ENCODE data around the gene IFNAR2.
"Not testable (repeated sequence)": the region's sequence is repeated elsewhere in the genome, so short reads cannot be mapped to it uniquely, and the experiment has no call there.

The IFNAR2 gene

DNA sequence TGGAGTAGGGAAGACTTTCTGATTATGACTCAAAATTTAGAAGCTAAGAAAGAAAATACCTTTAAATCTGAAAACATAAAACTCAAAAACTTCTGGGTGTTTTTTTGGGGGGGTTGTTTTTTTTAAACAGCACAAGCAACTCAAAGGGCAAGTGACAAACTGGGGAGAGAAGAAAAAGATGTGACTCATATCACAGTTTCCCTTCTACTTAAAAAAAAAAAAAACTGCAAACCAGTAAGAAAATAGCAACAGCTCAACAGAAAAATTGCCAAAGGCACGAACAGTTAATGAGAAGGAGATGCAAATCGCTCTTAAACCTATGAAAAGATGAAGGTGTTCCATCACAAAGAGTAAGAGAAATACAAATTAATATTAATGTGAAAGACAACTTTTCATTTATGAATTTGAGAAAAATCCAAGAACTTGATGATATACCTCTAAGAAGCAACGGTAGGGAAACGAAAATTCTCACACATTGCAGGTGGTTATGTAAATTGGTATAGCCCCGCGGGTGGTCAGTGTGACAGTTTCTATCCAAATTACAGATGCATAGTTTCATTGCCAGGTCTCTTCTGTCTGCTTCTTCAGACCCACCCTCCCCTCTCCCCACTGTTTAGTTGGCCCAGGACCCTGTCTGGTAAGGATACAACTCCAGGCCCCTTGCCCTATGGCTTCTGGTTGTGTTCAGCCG lies 9.0 kb downstream of the IFNAR2 start:
- no peak for DNase-seq
- in situ Hi-C loops (cut with MboI; ENCODE audit: low pct_unique_long_range_greater_than_20kb, low sequenced_read_pairs), result no loop called here

DNA sequence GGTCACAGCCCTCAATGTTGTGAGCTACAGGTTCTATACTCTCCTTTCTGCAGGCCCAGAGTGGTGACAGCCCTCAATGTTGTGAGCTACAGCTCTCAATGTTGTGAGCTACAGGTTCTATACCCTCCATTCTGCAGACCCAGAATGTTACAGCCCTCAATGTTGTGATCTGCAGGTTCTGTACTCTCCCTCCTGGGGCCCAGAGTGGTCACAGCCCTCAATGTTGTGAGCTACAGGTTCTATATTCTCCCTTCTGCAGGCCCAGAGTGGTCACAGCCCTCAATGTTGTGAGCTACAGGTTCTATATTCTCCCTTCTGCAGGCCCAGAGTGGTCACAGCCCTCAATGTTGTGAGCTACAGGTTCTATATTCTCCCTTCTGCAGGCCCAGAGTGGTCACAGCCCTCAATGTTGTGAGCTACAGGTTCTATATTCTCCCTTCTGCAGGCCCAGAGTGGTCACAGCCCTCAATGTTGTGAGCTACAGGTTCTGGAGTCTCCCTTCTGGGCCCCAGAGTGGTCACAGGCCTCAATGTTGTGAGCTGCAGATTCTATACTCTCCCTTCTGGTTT lies 9.9 kb downstream of the IFNAR2 start:
- in situ Hi-C loops (cut with MboI; ENCODE audit: low pct_unique_long_range_greater_than_20kb, low sequenced_read_pairs); DNase-seq: not testable (repeated sequence)

DNA sequence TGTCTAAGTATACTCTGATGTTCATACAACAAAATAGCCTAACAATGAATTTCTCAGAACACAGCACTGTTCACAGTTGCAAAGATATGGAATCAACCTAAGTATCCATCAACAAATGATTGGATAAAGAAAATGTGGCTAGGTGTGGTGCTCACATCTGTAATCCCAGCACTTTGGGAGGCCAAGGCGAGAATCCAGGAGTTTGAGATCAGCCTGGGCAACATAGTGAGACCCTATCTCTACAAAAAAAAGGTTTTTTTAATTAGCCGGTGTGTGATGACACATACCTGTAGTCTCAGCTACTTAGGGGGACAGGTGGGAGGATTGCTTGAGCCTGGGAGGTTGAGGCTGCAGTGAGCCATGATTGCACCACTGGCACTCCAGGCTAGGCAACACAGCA lies 10.7 kb downstream of the IFNAR2 start:
- in situ Hi-C loops (cut with MboI; ENCODE audit: low pct_unique_long_range_greater_than_20kb, low sequenced_read_pairs), result no loop called here

DNA sequence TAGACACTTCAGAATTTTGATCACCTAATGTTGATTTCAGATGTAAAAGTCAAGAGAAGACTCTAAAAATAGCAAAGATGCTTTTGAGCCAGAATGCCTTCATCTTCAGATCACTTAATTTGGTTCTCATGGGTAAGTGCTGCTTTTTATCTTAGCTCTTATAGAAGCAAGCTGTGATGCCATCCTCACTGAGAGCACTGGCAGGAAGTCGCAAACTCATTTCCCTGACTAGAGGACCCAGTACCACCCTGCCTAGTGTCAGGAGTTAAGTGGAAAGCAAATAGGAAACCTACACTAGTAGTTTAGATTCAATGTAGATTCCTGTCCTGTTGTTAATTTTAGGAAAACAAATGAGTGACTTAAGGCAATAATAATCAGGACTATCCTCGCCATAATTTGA lies 12.1 kb downstream of the IFNAR2 start:
- in situ Hi-C loops (cut with MboI; ENCODE audit: low pct_unique_long_range_greater_than_20kb, low sequenced_read_pairs), result no loop called here

More for the DNA sequence above, 10.7 kb downstream of the IFNAR2 start:
- DNase-seq, result no peak

DNA sequence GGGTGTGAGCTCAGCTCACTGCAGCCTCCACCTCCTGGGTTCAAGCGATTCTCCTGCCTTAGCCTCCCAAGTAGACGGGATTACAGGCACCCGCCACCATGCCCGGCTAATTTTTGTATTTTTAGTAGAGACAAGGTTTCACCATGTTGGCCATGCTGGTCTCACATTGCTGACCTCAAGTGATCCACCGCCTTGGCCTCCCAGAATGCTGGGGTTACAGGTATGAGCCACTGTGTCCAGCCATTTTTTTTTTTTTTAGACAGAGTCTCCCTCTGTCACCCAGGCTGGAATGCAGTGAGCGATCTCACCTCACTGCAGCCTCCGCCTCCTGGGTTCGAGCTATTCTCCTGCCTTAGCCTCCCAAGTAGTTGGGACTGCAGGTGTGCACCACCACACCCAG lies 13.1 kb downstream of the IFNAR2 start:
- in situ Hi-C loops (cut with MboI; ENCODE audit: low pct_unique_long_range_greater_than_20kb, low sequenced_read_pairs); DNase-seq: not testable (repeated sequence)

More for the DNA sequence above, 12.1 kb downstream of the IFNAR2 start:
- no peak for DNase-seq

DNA sequence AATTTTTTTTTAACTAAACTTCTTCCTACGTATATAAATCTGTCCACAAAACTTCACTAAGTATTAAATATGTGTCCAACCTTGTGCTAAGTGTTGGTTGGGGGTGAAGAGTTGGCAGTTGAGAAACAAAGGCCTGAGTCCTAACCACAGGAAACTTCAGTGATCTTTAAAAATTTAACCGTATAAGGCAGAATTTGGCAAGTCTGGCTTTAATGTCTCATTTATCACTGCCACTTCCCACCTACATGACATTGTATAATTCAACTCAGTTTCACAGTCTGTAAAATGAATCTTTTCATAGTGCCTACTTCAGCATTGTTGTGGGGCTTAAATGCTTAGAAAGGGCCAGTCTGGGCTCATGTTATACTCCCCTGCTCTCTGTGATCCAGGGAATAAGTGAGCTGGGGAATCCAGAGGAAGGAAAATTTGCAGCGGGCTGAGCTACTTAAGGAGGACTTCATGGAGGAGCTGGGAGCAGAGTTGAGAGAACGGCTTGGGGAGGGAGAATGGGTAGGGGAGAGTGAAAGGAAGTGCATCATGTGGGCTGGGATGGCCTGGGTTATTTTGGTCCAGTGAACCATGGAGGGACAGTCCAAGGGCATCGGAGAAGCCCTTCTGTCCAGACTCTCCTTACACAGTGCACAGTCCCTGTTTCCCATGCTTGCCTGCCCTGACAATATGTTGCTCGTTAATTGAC lies 14.5 kb downstream of the IFNAR2 start:
- DNase-seq, result peak; percentile 51
- in situ Hi-C loops (cut with MboI; ENCODE audit: low pct_unique_long_range_greater_than_20kb, low sequenced_read_pairs), result no loop called here

DNA sequence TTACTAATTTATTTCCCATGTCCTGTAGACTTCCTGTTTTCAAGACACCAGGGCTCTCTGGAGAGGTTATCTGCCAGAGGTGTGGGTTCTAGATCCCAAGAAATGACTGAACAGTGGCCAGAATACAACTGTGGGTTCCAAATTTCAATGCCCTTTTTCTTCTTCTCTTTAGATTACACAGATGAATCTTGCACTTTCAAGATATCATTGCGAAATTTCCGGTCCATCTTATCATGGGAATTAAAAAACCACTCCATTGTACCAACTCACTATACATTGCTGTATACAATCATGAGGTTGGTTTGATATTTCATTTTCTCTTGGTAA lies 15.0 kb downstream of the IFNAR2 start:
- in situ Hi-C loops (cut with MboI; ENCODE audit: low pct_unique_long_range_greater_than_20kb, low sequenced_read_pairs), result no loop called here
- peak; percentile 44 for DNase-seq

DNA sequence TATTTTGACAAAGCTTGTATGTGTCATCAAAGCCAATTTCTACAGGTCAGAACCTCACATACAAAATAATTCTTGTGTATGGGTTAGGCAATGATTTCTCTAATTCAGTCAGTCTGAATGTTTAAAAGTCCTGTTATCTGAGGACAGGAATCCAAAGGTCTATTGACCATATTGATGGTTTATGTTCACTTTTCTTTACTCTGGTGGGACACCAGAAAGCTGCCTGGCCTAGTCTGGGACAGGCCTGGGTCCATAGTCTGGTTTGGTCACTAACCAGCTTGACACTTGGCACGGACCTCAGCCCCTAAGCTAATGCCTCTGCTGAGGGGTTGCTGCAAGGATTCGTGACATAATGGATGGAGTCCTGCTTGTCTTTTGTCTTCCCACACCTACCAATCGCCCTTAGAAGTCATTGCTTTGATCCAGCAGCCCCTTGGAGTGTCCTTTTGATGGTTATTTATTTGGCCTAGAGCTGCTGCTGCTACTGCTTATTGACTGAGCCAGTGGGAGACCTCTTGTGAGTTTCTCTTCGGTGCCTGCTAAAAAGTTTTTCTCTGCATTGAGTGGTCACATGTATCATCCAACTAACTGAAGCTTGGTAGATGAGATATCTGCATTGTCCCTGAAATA lies 15.7 kb downstream of the IFNAR2 start:
- in situ Hi-C loops (cut with MboI; ENCODE audit: low pct_unique_long_range_greater_than_20kb, low sequenced_read_pairs), result no loop called here
- DNase-seq, result no peak

DNA sequence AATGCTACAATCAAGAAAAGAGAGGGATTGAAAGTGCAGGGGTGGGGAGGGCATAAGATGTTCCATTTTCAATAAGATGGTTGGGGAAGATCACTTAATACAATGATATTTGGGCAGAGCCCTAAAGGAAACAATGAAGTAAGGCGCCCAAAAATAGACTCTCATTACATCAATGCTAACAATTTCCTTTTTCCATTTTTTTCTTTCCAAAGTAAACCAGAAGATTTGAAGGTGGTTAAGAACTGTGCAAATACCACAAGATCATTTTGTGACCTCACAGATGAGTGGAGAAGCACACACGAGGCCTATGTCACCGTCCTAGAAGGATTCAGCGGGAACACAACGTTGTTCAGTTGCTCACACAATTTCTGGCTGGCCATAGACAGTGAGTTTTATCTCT lies 16.8 kb downstream of the IFNAR2 start:
- no peak for DNase-seq
- in situ Hi-C loops (cut with MboI; ENCODE audit: low pct_unique_long_range_greater_than_20kb, low sequenced_read_pairs), result no loop called here

DNA sequence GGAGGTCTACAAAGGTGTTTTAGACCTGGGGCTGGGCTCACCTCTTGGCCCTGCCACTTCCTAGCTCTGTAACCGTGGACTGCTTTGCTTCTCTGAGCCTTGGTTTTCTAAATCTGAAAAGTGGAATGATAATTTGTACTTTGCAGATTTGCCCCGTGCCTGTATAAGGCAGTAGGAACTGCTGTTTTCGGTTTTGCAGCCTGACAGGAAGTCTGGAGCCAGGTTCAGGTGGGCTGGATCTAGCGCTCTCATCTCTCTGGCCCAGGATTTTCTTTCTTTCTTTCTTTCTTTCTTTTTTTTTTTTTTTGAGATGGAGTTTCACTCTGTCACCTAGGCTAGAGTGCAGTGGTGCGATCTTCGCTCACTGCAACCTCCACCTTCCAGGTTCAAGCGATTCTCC lies 17.2 kb downstream of the IFNAR2 start:
- in situ Hi-C loops (cut with MboI; ENCODE audit: low pct_unique_long_range_greater_than_20kb, low sequenced_read_pairs), result no loop called here
- DNase-seq, result no peak

DNA sequence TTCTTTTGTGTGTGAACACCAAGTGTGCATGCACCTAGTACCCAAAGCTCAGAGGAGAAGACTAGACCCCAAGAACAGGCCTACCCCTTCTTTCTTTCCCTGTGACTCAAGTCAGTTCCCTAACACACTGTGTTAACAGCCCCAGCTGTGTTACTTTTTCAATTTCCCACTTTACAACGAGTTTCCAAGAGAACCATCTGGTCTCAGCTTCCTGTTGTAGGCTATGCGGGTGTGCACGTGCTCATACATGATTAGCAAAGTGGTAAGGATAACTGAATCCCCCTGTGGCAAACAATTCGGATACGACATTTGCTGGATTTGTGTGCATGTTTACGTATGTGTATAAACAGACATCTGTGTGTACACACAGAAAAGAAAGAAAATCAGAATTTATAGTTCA lies 17.9 kb downstream of the IFNAR2 start:
- in situ Hi-C loops (cut with MboI; ENCODE audit: low pct_unique_long_range_greater_than_20kb, low sequenced_read_pairs), result no loop called here
- DNase-seq, result no peak

DNA sequence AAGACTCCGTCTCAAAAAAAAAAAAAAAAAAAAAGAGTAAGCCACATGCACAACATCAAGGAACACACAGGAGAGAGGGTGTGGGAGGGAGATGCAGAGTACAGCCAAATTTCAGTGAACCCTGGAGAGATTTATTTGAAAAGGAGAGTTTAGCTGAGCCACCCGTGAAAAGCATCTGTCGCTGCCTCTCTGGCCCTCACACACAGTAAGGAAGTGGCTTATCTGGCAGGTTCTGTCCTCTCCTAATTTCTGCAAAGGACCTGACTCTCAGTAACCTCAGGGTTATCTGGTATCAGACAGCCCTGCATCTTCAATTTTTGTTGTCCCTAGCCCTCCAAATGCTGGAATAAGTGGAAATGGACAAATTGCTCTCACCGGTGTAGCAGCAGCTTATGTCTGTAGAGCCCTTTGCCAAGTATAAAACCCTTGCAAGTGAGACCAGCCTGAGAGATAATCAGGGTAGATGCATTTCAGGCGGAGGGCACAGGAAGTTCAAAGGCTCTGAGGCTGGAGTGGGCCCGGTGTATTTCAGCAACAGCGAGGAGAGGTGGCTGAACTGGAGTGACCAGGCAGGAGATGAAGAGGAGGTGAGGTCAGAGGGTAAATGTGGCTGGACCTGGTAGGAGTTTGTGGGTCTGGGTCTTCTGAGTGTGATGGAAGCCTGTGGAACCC lies 19.7 kb downstream of the IFNAR2 start:
- in situ Hi-C loops (cut with MboI; ENCODE audit: low pct_unique_long_range_greater_than_20kb, low sequenced_read_pairs), result no loop called here

DNA sequence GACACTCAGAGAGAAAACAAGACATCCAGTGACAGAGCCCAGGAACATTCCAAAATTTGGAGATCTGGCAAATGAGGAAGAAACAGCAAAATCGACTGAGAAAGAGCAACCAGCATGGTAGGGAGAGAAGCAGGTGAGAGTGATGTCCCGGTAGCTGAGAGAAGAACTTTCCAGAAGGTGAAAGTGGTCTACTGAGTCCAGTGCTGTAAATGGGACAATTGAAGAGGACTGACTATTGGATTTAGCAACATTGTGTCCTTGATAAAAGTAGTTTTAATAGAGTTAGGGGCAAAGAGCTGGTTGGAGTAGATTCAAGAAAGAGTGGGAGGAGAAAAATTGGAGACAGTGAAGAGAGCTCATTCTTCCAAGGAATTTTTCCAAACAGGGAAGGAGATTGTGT lies 21.4 kb downstream of the IFNAR2 start:
- in situ Hi-C loops (cut with MboI; ENCODE audit: low pct_unique_long_range_greater_than_20kb, low sequenced_read_pairs), result no loop called here
- no peak for DNase-seq

More for the DNA sequence above, 19.7 kb downstream of the IFNAR2 start:
- DNase-seq, result no peak

DNA sequence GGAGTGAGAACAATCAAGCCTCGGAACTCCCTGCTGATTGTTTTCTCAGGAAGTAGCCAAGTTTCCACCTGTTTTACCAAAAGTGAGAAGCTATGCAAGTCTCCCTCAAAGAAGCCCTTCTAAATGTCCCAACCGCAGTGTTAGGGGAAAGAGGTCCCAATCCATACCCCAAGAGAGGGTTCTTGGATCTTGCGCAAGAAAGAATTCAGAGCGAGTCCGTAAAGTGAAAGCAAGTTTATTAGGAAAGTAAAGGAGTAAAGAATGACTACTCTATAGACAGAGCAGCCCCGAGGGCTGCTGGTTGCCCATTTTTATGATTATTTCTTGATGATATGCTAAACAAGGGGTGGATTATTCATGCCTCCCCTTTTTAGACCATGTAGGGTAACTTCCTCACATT lies 23.6 kb downstream of the IFNAR2 start:
- DNase-seq; in situ Hi-C loops (cut with MboI; ENCODE audit: low pct_unique_long_range_greater_than_20kb, low sequenced_read_pairs): not testable (repeated sequence)

DNA sequence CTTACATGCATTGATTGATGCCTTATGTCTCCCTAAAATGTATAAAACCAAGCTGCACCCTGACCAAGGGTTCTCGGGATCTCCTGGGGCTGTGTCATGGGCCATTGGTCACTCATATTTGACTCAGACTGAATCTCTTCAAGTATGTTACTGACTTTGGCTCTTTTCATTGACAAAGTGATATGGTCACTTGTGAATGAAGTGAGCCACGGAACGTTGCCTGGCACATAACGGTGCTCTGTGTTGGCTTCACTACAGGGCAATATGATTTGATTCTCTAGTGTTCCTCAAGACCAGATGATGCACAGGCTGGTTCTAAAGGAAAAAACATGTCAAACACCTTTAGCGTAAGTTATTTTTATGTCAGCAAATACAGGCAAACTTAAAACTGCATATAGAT lies 25.0 kb downstream of the IFNAR2 start:
- DNase-seq, result no peak
- in situ Hi-C loops (cut with MboI; ENCODE audit: low pct_unique_long_range_greater_than_20kb, low sequenced_read_pairs), result no loop called here

DNA sequence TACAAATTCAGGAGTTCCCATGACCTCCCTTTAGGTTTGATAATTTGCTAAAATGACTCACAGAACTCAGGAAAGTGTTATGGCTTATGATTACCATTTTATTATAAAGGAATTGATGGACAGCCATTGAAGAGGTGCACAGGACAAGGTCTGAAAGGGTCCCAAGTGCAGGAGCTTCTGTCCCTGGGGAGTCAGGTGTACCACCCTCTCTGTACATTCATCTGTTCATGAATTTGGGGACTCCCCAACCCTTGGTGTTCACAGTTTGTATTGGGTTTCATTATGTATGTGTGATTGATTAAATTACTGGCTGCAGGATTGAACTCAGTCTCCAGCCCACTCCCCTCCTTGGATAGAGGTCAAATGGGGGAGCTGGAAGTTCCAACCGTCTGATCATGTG lies 25.7 kb downstream of the IFNAR2 start:
- in situ Hi-C loops (cut with MboI; ENCODE audit: low pct_unique_long_range_greater_than_20kb, low sequenced_read_pairs), result no loop called here
- no peak for DNase-seq

DNA sequence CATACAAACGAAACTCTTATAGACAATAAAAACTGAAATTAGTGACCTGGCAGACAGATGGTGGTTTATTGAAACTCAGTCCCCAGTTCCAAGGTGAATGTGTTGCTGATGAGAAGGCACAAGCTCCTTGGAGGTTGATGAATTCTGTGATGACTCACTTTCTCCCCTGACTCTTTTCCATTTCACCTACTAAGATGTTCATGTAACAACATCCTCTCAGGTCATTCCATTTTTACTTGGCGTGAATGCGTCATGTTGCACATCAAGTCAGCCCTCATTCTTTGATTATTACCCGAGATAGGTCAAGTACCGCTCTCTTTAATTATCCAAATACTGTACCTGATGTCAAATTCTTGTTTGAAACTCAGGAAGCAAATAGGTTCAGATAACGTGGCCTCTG lies 26.3 kb downstream of the IFNAR2 start:
- DNase-seq, result no peak
- in situ Hi-C loops (cut with MboI; ENCODE audit: low pct_unique_long_range_greater_than_20kb, low sequenced_read_pairs), result no loop called here

DNA sequence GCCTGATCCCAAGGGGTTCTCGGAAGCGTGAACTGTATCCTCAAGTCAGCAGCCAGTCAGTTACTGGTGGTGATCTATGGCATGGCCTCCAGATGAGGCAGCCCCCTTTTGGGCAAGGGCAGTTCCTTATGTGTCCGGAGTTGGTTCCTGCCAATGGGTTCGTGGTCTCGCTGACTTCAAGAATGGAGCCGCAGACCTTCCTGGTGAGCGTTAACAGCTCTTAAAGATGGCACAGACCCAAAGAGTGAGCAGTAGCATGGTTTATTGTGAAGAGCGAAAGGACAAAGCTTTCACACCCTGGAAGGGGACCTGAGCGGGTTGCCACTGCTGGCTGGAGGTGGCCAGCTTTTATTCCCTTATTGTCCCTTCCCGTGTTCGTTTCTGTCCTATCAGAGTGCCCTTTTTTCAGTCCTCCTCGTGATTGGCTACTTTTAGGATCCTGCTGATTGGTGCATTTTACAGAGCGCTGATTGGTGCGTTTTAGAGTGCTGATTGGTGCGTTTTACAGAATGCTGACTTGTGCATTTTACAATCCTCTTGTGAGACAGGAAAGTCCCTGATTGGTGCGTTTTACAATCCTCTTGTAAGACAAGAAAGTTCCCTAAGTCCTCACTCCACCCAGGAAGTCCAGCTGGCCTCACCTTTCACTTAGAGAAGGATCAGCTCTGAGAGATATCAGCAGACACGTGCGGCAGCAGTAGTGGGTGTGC lies 27.5 kb downstream of the IFNAR2 start:
- no peak for DNase-seq
- in situ Hi-C loops (cut with MboI; ENCODE audit: low pct_unique_long_range_greater_than_20kb, low sequenced_read_pairs), result no loop called here

DNA sequence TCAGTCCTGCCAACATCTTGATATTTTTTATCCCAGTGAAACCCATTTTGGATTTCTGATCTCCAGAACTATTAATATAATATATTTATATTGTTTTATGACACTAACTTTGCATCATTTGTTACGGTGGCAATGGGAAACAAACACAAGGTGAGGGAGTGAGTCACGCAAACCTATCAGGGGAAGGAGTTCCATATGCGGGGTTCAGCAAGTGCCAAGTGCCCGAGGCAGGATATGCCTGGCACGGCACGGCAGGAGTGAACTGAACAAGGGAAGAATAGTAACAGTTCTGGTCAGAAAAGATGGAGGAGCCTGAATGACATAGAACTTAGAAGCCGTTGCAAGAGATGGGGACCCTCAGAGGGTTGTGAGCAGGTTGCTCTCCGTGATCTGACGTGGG lies 28.7 kb downstream of the IFNAR2 start:
- DNase-seq, result no peak
- in situ Hi-C loops (cut with MboI; ENCODE audit: low pct_unique_long_range_greater_than_20kb, low sequenced_read_pairs), result no loop called here
